ENCODE results near the gene TJP2.
"Not testable (repeated sequence)": the region's sequence is repeated elsewhere in the genome, so short reads cannot be mapped to it uniquely, and the experiment has no call there.

TJP2 gene

DNA sequence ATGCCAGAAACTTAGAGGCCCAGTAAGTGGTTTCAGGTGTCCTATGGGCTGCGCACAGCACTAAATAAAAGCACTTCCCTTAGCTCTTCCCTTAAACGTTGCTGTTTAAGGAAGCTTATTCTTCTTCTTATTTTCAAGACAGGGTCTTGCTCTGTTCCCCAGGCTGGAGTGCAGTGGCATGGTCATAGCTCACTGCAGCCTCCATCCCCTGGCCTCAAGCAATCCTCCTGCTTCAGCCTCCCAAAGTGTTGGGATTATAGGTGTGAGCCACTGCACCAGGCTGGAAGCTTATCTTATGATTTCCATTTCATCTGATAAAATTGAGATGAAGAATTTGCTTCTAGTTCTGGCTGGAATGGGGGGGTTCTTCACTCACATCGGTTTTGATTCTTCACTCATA lies 15.6 kb upstream of the TJP2 start:
- H3K4me3 ChIP-seq (replicated peaks; ENCODE audit: low read depth, low read length), result no peak overlapping the region
- TF ChIP-seq, protein P1, sequence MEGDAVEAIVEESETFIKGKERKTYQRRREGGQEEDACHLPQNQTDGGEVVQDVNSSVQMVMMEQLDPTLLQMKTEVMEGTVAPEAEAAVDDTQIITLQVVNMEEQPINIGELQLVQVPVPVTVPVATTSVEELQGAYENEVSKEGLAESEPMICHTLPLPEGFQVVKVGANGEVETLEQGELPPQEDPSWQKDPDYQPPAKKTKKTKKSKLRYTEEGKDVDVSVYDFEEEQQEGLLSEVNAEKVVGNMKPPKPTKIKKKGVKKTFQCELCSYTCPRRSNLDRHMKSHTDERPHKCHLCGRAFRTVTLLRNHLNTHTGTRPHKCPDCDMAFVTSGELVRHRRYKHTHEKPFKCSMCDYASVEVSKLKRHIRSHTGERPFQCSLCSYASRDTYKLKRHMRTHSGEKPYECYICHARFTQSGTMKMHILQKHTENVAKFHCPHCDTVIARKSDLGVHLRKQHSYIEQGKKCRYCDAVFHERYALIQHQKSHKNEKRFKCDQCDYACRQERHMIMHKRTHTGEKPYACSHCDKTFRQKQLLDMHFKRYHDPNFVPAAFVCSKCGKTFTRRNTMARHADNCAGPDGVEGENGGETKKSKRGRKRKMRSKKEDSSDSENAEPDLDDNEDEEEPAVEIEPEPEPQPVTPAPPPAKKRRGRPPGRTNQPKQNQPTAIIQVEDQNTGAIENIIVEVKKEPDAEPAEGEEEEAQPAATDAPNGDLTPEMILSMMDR (IDR thresholded peaks at IDR 0.05; ENCODE audit: low read depth, low read length, missing control alignments), result no peak
- no peak for DNase-seq (ENCODE audit: extremely low read depth, low read depth)

DNA sequence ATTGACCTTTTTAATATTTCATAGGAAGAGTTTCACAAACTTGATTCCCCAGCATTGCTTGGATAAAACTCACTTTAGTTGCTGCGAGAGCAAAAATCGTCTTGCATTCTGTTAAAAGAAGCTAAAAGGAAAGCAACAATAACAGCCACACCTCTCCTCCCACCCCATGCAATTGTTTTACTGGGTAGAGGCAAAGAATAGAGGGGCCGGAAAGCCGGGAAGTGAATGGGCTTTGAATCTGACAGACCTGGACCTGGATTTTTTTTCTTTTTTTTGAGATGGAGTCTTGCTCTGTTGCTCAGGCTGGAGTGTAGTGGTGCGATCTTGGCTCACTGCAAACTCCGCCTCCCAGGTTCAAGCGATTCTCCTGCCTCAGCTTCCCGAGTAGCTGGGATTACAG lies 9.5 kb upstream of the TJP2 start:
- H3K4me3 ChIP-seq (replicated peaks; ENCODE audit: low read depth, low read length); DNase-seq (ENCODE audit: extremely low read depth, low read depth): not testable (repeated sequence)

DNA sequence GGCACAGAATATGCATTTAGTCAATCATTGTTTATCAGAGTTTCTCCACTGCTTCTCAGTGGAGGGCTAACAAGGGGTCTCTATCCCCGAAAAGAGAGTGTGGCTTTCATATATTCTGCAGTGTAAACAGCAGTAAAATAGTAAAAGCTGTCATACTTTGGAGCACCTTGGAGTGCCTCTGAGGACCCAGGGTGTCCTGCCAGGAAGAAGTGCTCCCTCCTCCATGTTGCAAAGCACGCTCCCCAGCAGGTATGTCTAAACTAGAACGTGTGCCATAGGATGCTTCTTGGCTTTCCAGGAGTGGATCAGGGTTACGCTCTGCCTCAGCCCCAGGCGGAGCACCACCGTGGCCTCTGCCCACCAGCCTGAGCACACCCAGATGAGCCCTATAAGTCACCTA lies 8.5 kb upstream of the TJP2 start:
- no peak overlapping the region for H3K4me3 ChIP-seq (replicated peaks; ENCODE audit: low read depth, low read length)
- no peak for DNase-seq (ENCODE audit: extremely low read depth, low read depth)
- TF ChIP-seq, protein P1 (IDR thresholded peaks at IDR 0.05; ENCODE audit: low read depth, low read length, missing control alignments), result no peak

DNA sequence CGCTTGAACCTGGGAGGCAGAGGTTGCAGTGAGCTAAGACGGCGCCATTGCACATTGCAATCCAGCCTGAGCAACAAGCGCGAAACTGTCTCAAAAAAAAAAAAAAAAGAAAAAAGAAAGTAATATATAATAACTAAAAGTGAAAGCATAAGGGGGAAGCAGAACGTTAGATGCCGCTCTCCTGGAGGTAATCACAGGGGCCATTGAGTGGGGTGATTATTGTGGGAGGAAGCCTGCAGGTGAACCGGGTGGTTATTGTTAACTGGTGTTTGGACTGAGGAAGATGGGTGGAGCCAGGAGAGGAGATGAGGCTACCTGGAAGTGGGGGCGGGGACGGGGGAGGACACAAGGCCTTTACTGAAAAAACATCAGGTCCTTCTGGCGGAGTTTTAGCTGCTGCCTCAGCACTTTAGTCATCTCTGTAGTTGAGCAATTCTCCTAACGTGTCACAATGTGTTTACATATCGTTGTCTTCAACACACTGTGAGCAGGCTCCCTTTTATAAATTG lies 5.3 kb upstream of the TJP2 start:
- no peak overlapping the region for H3K4me3 ChIP-seq (replicated peaks; ENCODE audit: low read depth, low read length)
- TF ChIP-seq, protein P1 (IDR thresholded peaks at IDR 0.05; ENCODE audit: low read depth, low read length, missing control alignments), result no peak
- no peak for DNase-seq (ENCODE audit: extremely low read depth, low read depth)

DNA sequence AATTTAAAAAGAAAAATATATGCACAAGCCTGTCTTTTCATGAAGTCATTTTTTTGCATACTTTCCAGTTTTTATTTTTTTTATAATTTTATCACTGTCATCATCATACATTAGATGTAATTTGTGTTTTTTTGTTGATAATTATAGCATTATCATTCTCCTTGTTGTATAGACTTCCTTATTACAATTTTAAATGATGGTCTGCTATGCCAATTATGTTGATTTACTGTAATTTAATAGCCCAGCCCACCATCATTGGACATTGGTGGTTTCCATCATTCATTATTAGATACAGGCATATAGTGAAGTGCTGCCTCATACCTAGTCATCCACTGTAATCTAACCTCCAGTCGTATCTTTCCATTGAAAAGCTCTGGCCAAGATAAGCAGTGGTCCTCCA lies 3.8 kb upstream of the TJP2 start:
- TF ChIP-seq, protein P1 (IDR thresholded peaks at IDR 0.05; ENCODE audit: low read depth, low read length, missing control alignments), result no peak
- H3K4me3 ChIP-seq (replicated peaks; ENCODE audit: low read depth, low read length), result no peak overlapping the region
- no peak for DNase-seq (ENCODE audit: extremely low read depth, low read depth)

DNA sequence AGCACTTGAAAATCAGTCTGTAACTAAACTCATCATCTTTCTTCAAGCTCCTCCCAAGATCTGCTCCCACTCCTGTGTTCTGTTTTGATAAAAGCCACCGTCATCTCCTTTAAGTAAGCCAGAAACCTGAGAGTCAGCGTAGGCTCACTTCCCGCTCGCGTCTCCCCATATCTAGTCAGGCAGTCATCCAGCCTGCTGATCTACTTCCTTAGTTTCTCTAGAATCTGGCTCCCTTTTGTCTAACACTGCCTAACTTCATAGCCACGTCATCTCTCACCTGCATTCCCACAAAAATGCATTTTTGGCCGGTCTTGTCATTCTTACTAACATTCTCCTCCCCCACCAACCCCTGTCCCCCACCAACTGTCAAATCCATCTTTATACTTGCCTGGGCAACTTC lies 3.0 kb upstream of the TJP2 start:
- DNase-seq (ENCODE audit: extremely low read depth, low read depth), result no peak
- no peak overlapping the region for H3K4me3 ChIP-seq (replicated peaks; ENCODE audit: low read depth, low read length)
- TF ChIP-seq, protein P1 (IDR thresholded peaks at IDR 0.05; ENCODE audit: low read depth, low read length, missing control alignments), result no peak

DNA sequence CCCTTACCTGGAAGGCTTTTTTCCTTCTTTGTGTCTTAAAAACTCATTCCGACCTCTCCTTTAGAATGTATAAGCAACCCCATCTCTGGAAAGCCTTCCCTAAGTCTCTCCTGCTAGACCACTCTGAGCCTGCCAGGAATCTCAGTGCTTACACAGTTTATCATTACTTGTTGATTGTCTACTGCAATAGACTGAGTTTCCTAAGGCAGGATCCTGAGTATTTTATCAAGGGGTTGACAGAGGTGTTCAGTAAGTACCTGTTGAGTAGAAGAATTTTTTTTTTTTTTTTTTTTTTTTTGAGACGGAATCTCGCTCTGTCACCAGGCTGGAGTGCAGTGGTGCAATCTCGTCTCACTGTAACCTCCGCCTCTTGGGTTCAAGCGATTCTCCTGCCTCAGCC lies 2.6 kb upstream of the TJP2 start:
- TF ChIP-seq, protein P1 (IDR thresholded peaks at IDR 0.05; ENCODE audit: low read depth, low read length, missing control alignments), result no peak

More for the DNA sequence above, 2.6 kb upstream of the TJP2 start:
- DNase-seq (ENCODE audit: extremely low read depth, low read depth), result no peak
- H3K4me3 ChIP-seq (replicated peaks; ENCODE audit: low read depth, low read length), result no peak overlapping the region

Measured in HFF-Myc (cell line).